Spleen (tissue), 11 donors: ENCODE results near the gene SUN1. TPM values are rescaled to one million over a fixed set of nuclear protein-coding genes. Genes with fewer than 3 reads are reported as not detected.

Experiments used
- DNase-seq: peaks from one replicate; pipeline ENCODE4 v3.0.0-alpha.2; 2020
- H3K27ac ChIP-seq, 8 donors: fragments of 200-600 bp; sonication (generic) in 7 of 8; 1 replicate in 4 of 8; 2 replicates in 4 of 8; pipeline versions ENCODE4 v1.5.0 to v1.8.0; 2016 to 2021; ENCODE audit warnings: inconsistent platforms in 4 of 8, mild to moderate bottlenecking in 4 of 8, moderate library complexity in 1 of 8
- H3K27me3 ChIP-seq, 7 donors: fragments of 200-600 bp; sonication (generic) in 6 of 7; replicated peaks in 1 of 7; 1 replicate in 4 of 7; 2 replicates in 3 of 7; pipeline versions ENCODE4 v1.5.0 to v1.8.0; 2016 to 2021; ENCODE audit warnings: inconsistent platforms in 3 of 7, mild to moderate bottlenecking in 1 of 7
- H3K36me3 ChIP-seq, 6 donors: fragments of 200-600 bp; sonication (generic) in 5 of 6; 1 replicate in 4 of 6; 2 replicates in 2 of 6; pipeline versions ENCODE4 v1.5.0 to v1.8.0; 2016 to 2021; ENCODE audit warnings: inconsistent platforms in 2 of 6
- H3K4me1 ChIP-seq, 6 donors: fragments of 200-600 bp; sonication (generic) in 5 of 6; 1 replicate in 3 of 6; 2 replicates in 3 of 6; pipeline versions ENCODE4 v1.5.0 to v1.8.0; 2016 to 2021; ENCODE audit warnings: inconsistent platforms in 3 of 6
- H3K4me3 ChIP-seq, 8 donors: fragments of 200-600 bp; sonication (generic) in 7 of 8; 1 replicate in 4 of 8; 2 replicates in 4 of 8; pipeline versions ENCODE4 v1.5.0 to v1.8.0; 2016 to 2021; ENCODE audit warnings: inconsistent platforms in 4 of 8, mild to moderate bottlenecking in 4 of 8, moderate library complexity in 2 of 8
- H3K9me3 ChIP-seq, 8 donors: fragments of 200-600 bp; sonication (generic) in 7 of 8; 1 replicate in 4 of 8; 2 replicates in 4 of 8; pipeline versions ENCODE4 v1.5.0 to v1.8.0; 2016 to 2021; ENCODE audit warnings: inconsistent platforms in 4 of 8
- POLR2A ChIP-seq, 3 donors: fragments of 450-650 bp; IDR thresholded peaks; one replicate each; pipeline ENCODE4 v1.5.1; 2017; ENCODE audit warnings: antibody characterized with exemption in 3 of 3, mild to moderate bottlenecking in 1 of 3
- POLR2AphosphoS5 ChIP-seq, 3 donors: sonication (generic); formaldehyde crosslinking; IDR thresholded peaks; one replicate each; pipeline ENCODE4 v1.5.1; 2017; ENCODE audit warnings: antibody characterized with exemption in 3 of 3
- WGBS, 5 donors: extraction: QIAGEN DNeasy Blood & Tissue Kit in 3 of 5; methylation state at CpG; one replicate each; pipeline versions ENCODE4 v1.1.5 to v1.1.7; 2013 to 2018; 5-methylcytosine and 5-hydroxymethylcytosine counted together
- intact Hi-C: fragments of 100-400 bp; cut with DNase I; formaldehyde crosslinking; loops from one replicate; pipeline ENCODE4 v1.15.0; 2023; ENCODE audit warnings: low total_unique reads
- polyA plus RNA-seq, 3 donors: library from polyadenylated mRNA; stranded (reverse); fragments of 200-250 nt; gene quantifications; one replicate each; pipeline ENCODE4 v1.2.1, GENCODE V29; 2013
- total RNA-seq, 7 donors: library from RNA; depleted of rRNA in 3 of 7; stranded (reverse); fragments of >200 nt in 3 of 7; fragmentation: NEBNext Ultra II Directional in 4 of 7; extraction: Animal tissue kit (Norgen Biotek cat#: 25700) in 4 of 7; gene quantifications; one replicate each; pipeline versions ENCODE4 v1.1.0 to v1.2.1, GENCODE V29; 2016 to 2021
- TF ChIP-seq, protein P1 (sequence below), 11 experiments: fragments of 200-600 bp in 7 of 11; fragments of 450-650 bp in 4 of 11; sonication (generic) in 4 of 11; IDR thresholded peaks in 8 of 11; conservative IDR thresholded peaks in 3 of 11; 1 replicate in 7 of 11; 2 replicates in 4 of 11; pipeline versions ENCODE4 v1.4.0 to v1.8.0; 2016 to 2021; ENCODE audit warnings: antibody characterized with exemption in 11 of 11, inconsistent platforms in 4 of 11, mild to moderate bottlenecking in 1 of 11
- donor health status: healthy with polysubstance abuse.
- donor health status: DM: no; HTN: no; CAD: no; lungs with moderate emphysema.
- donor health status: DM: no; HTN: no; CAD: no.
- donor health status: Bipolar disorder and iron deficiency.
- donor health status: healthy.
- donor health status: DM: no; HTN: no; CAD: no.
- donor health status: DM: yes; HTN: yes; CAD: no.

The SUN1 gene
- total and polyA plus RNA-seq, 10 donors: 33.2 to 181 (median 135) TPM

DNA sequence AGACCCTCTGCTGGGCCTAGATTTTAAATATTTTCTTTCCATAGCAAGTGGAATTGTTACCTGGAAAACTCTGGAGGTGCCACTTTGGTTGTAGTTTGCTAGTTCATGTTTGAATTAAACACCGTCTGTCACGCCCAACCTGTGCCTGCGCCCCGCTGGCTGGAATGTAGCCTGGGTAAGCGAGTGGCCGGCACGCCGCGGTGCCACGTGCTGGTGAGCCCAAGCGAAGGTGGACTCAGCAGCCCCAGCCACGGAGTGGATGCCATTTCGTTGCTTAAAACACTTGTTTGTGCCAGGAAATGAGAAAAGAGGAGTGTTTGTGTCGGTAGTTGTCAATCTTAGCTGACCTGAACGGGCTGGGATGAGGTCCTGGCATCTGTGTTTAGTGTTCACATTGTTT is 46.8 kb downstream of the SUN1 start:
- DNase-seq: peak; percentile 80
- no peaks in the 10 kb centered on the region for H3K27me3 ChIP-seq
- WGBS, 5 donors: 88 to 93% (median 92%) methylated on average over 15 of the region's 15 CpGs
- no peak for TF ChIP-seq POLR2AphosphoS5 (IDR thresholded peaks at IDR 0.05)
- TF ChIP-seq POLR2A (IDR thresholded peaks at IDR 0.05): no peak
- TF ChIP-seq, protein P1, sequence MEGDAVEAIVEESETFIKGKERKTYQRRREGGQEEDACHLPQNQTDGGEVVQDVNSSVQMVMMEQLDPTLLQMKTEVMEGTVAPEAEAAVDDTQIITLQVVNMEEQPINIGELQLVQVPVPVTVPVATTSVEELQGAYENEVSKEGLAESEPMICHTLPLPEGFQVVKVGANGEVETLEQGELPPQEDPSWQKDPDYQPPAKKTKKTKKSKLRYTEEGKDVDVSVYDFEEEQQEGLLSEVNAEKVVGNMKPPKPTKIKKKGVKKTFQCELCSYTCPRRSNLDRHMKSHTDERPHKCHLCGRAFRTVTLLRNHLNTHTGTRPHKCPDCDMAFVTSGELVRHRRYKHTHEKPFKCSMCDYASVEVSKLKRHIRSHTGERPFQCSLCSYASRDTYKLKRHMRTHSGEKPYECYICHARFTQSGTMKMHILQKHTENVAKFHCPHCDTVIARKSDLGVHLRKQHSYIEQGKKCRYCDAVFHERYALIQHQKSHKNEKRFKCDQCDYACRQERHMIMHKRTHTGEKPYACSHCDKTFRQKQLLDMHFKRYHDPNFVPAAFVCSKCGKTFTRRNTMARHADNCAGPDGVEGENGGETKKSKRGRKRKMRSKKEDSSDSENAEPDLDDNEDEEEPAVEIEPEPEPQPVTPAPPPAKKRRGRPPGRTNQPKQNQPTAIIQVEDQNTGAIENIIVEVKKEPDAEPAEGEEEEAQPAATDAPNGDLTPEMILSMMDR (IDR thresholded peaks at IDR 0.05 in 8 of 11, conservative IDR thresholded peaks at IDR 0.05 in 3 of 11): no peak
- no peaks in the 10 kb centered on the region for H3K9me3 ChIP-seq
- intact Hi-C loops: no loop called here
- peaks cover 21 to 86% (median 64%) of the 10 kb centered on the region in 6 donors for H3K4me1 ChIP-seq
- H3K36me3 ChIP-seq: peaks cover 0 to 41% (median 0%) of the 10 kb centered on the region in 6 donors
- no peak overlapping the region for H3K4me3 ChIP-seq
- no peak overlapping the region for H3K27ac ChIP-seq

DNA sequence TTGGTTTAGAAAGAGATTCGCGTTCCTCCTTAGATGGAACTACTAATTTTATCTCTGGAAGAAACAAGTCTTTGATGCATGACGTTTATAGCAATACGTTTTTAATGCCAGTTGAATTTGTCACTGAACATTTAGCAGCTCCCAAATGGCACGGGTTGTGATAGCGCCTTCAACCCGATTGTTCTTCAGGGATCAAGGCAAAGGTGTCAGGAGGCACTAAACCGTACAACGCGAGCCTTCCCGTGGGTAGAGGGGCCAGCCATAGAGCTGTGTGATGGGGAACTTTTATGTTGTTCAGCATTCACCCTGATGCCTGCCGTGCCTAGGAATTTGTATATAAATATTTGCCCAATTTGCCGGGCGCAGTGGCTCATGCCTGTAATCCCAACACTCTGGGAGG is 47.4 kb downstream of the SUN1 start:
- Histone ChIP-seq H3K4me3 (no peak overlapping the region), H3K4me1 (peaks cover 22 to 86% (median 69%) of the 10 kb centered on the region in 6 donors), H3K27me3 (no peaks in the 10 kb centered on the region), H3K36me3 (peaks cover 0 to 41% (median 0%) of the 10 kb centered on the region in 6 donors), H3K9me3 (no peaks in the 10 kb centered on the region), H3K27ac (no peak overlapping the region)
- intact Hi-C loops: no loop called here
- WGBS, 5 donors: 80 to 94% (median 86%) methylated on average over 14 of the region's 14 CpGs
- TF ChIP-seq, protein P1 (IDR thresholded peaks at IDR 0.05 in 8 of 11, conservative IDR thresholded peaks at IDR 0.05 in 3 of 11): no peak
- no peak for TF ChIP-seq POLR2A (IDR thresholded peaks at IDR 0.05)
- TF ChIP-seq POLR2AphosphoS5 (IDR thresholded peaks at IDR 0.05): no peak
- no peak for DNase-seq

DNA sequence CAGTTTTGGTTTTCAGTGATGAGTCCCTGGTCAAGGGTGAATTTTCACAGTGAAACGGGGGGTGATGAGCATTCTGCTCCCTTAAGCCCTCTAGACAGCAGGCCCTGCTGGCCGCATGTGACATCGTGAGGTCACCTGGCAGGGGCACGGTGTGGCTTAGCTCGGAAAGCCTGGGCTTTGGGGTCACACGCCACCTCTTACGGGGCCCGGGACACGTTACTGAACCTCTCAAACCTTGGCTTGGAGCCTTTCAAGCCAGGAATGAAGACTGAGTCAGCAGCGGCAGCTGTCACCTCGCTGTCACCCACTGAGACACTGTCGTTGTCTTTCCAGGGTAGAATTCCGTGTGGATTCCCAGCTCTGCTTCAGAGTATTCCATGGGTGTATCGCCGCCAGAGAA is 48.2 kb downstream of the SUN1 start:
- TF ChIP-seq POLR2A (IDR thresholded peaks at IDR 0.05) (no peak), POLR2AphosphoS5 (IDR thresholded peaks at IDR 0.05) (peak in 1 of 3 donors; percentile 21)
- Histone ChIP-seq H3K4me3 (no peak overlapping the region), H3K36me3 (peaks cover 0 to 41% (median 0%) of the 10 kb centered on the region in 6 donors), H3K27ac (no peak overlapping the region), H3K27me3 (no peaks in the 10 kb centered on the region), H3K9me3 (no peaks in the 10 kb centered on the region), H3K4me1 (peaks cover 27 to 86% (median 70%) of the 10 kb centered on the region in 6 donors)
- DNase-seq: peak; percentile 69
- WGBS, 5 donors: 82 to 92% (median 88%) methylated on average over 11 to 15 of the region's 15 CpGs
- intact Hi-C loops: no loop called here

DNA sequence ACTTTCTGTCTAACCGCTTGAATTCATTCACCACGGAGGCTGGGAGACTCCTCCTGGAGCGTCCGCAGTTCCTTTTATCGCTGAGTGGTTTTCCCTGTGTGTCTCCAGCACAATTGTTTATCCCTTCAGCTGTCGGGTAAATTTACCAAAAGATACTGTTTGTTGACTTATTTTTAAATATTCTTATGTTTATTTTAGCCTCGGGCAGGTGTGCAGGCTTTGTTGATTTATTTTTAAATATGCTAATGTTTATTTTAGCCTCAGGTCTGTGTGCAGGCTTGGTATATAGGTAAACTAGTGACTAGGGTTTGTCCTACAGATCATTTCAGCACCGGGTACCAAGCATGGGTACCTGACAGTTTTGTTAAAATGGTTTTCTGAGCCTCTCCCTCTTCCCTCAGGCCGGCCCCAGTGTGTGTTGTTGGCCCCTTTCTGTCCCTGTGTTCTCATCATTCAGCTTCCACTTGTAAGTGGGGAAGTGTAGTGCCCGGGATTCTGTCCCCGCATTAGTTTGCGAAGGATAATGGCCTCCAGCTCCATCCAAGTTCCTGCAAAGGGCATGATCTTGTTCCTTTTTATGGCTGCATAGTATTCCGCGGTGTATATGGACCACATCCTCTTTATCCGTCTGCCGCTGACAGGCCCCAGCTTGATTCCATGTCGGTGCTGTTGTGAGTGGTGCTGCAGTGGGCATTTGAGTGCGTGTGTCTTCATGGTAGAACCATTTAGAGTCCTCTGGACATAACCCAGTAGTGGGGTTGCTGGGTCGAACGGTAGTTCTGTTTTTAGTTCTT is 49.4 kb downstream of the SUN1 start:
- Histone ChIP-seq H3K27ac (no peak overlapping the region), H3K4me3 (no peak overlapping the region), H3K4me1 (peaks cover 27 to 90% (median 68%) of the 10 kb centered on the region in 6 donors), H3K27me3 (no peaks in the 10 kb centered on the region), H3K9me3 (no peaks in the 10 kb centered on the region), H3K36me3 (peaks cover 0 to 51% (median 6%) of the 10 kb centered on the region in 6 donors)
- peak; percentile 14 for DNase-seq
- intact Hi-C loops: no loop called here
- TF ChIP-seq, protein P1 (IDR thresholded peaks at IDR 0.05 in 8 of 11, conservative IDR thresholded peaks at IDR 0.05 in 3 of 11): no peak
- no peak for TF ChIP-seq POLR2A (IDR thresholded peaks at IDR 0.05)
- no peak for TF ChIP-seq POLR2AphosphoS5 (IDR thresholded peaks at IDR 0.05)
- WGBS, 5 donors: 93 to 97% (median 94%) methylated on average over 20 of the region's 20 CpGs
